Measurements from ENCODE around the gene SURF1.
"Not testable (repeated sequence)": the region's sequence is repeated elsewhere in the genome, so short reads cannot be mapped to it uniquely, and the experiment has no call there.

Gene SURF1

DNA sequence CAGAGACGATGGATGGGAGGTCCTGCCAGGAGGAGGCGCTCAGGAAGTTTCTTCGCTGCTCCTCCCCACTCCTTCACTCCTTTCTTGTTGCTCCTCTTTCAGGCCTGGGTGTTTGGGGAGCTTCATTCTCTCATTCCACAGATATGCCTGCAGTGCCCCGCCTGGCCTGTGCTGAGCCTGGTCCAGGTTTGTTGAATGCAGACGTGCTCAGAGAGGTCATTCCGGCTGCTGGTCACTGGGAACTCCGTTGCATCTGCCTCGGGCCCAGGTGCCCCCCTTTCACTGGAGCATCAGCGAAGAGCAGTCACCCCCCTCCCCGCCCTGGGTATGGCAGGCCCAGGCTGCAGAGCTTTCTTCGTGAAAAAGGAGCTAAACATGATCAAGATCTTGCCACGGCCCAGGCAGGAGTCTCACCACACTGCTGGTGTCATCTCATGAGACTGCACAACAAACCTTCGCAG lies 35.8 kb downstream of the SURF1 start:
- DNase-seq, result no peak

DNA sequence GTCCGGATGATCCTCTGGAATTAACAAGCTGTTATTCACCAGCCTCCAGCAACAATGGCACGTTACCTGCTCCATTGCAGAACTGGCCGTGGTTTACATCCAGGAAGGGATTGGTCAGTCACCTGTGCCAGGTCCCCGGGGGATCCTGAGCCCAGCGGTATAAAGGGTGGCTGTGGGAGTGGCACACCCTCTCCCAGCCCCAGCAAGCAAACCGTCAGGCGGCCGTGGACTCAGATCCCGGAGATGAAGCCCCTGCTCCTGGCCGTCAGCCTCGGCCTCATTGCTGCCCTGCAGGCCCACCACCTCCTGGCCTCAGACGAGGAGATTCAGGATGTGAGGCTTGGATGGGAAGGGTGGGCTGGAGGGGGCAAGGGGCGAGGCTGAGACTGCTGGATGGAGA lies 38.7 kb downstream of the SURF1 start:
- not testable (repeated sequence) for DNase-seq

DNA sequence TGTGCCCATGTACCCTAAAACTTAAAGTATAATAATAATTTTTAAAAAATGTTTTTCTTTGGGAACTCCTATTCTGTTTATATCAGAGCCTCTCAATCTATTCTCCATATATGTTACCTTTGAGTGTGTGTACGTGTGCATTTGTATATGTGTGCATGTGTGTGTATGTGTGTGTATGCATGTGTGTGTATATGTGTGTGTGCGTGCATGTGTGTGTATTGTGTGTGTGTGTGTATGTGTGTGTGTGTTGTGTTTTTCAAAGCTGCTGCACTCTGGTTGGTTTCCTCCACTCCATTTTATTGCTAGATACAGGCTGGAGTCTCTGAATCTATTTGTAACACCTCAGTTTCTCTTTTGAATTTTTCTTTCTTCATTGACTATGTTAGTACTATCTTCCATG lies 40.3 kb downstream of the SURF1 start:
- no peak for DNase-seq

DNA sequence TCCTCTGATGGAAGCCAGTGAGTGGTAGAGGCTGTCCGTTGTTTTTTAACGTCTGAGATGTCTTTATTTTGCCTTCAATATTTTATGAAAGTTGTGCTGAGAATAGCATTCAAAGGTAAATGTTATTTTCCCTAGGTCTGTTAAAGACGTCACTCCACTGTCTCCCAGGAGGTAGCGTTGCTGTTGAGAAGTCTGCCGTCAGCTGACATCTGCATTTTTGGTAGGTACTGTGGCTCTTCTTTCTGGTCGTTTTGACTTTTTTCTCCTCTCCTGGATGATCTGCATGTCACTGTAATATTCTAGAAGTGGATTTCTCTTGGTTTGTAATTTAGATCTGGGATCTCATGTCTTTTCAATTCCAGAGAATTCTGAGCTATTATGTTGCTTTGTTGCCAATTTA lies 46.7 kb downstream of the SURF1 start:
- no peak for DNase-seq

DNA sequence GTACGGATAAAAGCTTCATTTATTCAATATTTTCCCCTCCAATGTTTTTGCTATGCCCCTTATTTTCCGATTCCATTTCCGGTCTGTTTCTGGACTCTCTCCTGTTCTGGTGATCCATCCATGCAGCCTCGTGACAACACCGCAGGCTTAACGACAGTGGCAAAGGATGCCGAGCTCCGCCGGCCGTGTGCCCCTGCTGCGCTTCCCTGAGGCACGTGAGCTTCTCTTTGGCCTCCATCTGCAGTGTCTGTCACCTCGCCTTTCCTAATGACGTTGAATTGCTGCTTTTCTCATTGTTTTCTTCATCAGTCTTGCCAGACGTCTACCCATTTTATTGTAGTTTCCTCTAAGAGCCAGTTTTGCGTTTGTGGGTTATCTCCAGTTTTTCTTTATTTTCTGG lies 49.0 kb downstream of the SURF1 start:
- DNase-seq, result no peak

DNA sequence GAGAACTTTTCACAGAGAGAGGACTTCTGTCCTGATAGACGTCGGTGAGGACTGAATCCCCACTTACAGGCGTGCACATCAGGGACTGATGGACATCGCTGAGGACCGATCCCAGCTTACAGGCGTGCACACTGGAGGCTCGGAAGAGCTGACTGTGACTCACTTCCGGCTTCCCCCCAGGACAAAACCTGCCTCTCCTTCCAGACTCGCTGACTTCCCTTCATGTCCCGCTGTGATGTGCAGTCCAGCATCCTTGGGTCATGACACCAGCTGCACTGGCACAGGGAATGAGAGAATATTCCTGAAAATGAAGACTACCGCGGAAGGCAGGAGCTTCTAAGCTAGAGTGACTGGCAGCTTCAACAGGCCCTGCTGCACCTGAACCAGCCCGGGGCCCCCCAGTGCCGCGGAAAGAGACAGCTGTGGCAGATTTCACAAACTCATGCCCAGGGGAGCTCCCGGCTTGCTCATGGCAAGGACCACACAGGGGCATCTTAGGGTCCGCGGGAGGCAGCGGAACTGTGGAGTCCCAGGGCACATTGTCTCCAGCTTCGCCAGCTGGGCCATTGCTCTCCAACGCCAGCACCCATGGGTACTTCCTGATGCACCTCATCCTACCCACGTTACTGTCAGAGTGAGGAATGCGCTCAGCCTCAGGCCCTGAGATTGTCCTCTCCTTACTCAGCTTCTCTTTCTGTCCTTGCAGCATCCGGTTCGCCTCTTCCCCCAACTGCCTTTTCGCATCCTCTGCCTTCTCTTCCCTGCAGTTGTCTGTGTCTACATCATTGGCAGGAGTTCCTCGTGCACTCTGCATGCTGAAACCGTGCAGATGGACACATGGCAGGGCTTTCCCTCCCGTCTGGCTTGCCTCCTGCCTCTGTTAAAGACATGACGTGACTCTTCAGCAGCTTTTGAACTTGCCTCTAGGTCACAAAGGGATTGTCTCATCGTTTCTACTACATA lies 49.8 kb downstream of the SURF1 start:
- DNase-seq, result no peak

DNA sequence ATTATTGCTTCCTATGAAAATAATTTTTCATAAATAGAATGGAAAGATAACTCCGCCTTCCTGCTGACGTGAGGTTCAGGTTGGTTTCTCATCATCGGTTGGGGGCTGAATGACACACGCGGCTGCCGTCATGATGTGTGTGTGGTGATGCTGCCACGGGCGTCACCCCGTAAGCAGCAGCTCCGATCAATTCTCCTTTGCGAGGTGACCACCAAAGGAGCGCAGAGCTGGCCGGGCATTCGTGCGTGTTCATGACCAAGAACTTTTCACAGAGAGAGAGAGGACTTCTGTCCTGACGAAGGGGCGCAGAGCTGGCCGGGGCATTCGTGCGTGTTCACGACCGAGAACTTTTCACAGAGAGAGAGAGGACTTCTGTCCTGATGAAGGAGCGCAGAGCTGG lies 50.6 kb downstream of the SURF1 start:
- DNase-seq, result no peak

DNA sequence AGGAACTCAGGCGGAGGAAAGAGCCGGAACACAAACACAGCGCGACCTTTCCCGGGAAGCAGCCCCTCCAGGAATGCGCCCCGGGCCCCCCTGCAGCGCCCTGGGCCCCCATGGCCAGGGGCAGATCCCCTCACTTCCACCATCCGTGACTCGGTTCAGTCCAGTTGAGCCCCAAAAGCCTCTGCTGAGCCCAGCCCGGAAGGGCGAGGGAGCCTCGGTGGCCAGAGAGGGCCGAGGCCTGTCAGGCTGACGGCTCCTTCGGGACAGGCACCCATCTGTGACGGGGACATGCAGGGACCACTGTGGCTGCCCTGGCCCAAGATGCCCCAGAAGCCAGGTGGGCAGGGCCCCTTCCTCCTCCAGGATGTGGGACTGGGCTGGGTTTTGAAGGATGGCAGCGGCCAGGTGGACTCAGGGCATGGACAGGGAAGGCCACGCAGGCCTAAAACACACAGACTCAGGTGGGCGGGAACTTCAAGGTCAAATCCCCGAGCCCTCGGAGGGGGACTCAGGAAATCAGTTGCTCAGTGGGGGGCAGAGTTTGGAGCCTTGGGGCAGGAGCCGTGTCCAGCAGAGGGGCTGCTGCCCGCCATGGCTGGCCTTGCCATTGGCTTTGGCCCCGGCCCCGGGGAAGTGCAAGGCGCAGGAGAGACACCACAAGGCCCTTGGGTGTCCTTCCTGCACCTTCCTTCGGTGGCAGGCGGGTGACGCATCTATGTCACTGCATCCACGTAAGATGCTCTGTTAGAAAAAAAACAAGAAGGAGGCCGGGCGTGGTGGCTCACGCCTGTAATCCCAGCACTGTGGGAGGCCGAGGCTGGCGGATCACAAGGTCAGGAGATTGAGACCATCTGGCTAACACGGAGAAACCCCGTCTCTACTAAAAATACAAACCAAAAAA lies 51.6 kb downstream of the SURF1 start:
- no peak for DNase-seq

DNA sequence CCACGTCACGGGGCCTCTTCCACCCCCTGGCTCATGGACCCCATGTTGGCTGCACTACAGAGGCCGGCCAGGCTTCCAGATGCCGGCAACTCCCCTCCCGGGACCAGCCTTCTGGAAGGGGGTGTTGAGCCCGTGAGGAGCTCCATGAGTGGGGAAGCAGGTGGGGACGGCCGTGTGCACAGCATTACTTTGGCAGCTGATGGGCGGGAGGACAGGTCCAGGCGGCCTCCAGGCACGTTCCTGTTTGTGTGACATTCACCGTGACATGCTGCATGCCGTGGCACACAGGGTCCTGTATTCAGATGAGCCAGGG lies 52.2 kb downstream of the SURF1 start:
- DNase-seq, result no peak

DNA sequence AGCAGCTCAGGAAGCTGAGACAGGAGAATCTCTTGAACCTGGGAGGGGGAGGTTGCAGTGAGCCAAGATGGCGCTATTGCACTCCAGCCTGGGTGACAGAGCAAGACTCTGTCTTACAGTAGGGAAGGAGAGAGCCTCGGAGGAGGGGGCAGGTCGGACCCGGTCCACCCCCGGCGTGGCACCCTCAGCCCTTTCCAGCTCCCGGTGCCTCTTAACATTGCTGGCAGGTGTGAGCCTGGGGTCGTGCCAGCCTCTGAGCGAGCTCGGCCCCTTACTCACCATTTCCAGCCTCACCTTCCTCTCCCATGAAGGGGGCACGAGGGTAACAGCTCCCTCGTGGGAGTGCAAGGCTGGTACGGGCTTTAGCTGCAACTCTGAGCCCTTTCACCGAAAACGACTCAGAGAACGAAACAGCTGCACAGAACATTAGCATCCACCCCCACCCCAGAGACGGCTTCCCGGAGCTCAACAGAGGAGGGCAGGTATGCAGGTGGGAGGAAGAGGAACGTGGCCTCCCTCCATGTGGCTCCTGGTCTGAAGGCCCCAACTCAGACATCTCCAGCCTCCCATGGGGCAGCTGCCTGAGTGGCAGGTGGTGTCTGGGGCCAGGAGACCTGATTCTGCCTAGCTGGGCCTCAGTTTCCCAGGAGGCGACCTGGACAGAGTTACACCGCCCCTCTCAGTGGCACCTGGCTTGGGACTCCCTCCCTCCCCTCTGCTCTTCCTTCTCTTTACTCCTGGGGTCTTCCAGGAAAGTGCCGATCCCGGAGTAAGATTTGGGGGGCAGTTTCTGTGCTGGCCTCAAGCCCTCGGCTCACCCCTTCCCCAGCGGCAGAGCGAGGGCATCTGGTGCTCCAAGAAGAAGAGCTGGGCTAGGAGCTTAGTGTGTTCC lies 52.8 kb downstream of the SURF1 start:
- DNase-seq, result no peak

Measured in effector CD4-positive, alpha-beta T cell (primary cell).